AG04449 (cell line): ENCODE results near the gene OSCP1.

ENCODE experiments used
- CTCF ChIA-PET: fragments of 350-600 bp; formaldehyde crosslinking; extraction: SDS; loops from one replicate; lab custom pipeline; 2021; ENCODE audit warnings: antibody characterized with exemption; lab: Yijun Ruan, JAX
- POLR2A ChIA-PET: fragments of 400-600, 350-600 bp; formaldehyde crosslinking; extraction: SDS; loops from one replicate; lab custom pipeline; 2020; ENCODE audit warnings: antibody characterized with exemption, inconsistent platforms; lab: Yijun Ruan, JAX
- DNase-seq: peaks from one replicate; pipeline ENCODE4 v3.0.0-alpha.2; 2010; ENCODE audit warnings: low read depth, low spot score
- H3K4me3 ChIP-seq: 2 replicates; pipeline ENCODE4 v1.5.1; 2011; ENCODE audit warnings: low read depth, mild to moderate bottlenecking, control low read depth, low read length
- CTCF ChIP-seq: IDR thresholded peaks from one replicate; pipeline ENCODE4 v1.5.1; 2011; ENCODE audit warnings: mild to moderate bottlenecking, moderate library complexity, low read length, control low read depth, inconsistent platforms; ENCODE audit not compliant: insufficient read depth; ENCODE audit errors: missing control alignments

Gene OSCP1

GRCh38 chr1:36384542-36385409, 65.5 kb downstream of the OSCP1 start:
- no peak for TF ChIP-seq CTCF
- POLR2A ChIA-PET = interaction anchor here (1.2 to 1.3 kb wide), 4 partner anchors 13 to 61 kb away, joined by 3 to 5 read pairs (median 4); partner anchors contain the start of genes EVA1B and LSM10

GRCh38 chr1:36383240-36383639, 67.0 kb downstream of the OSCP1 start:
- TF ChIP-seq CTCF = no peak
- ChIA-PET POLR2A (interaction anchor here (1.1 kb wide), 1 partner anchor 67 kb away, joined by 3 read pairs; no protein-coding TSS in a partner anchor), CTCF (interaction anchor here (0.9 to 5.0 kb wide), 2 partner anchors 23 to 42 kb away, joined by 4 to 29 read pairs; no protein-coding TSS in a partner anchor)
- no peak overlapping the region; the same call in 1 of the 2 replicates for H3K4me3 ChIP-seq
- DNase-seq = no peak

More at GRCh38 chr1:36384542-36385409, 65.5 kb downstream of the OSCP1 start:
- no peak for DNase-seq
- CTCF ChIA-PET = interaction anchor here (0.7 to 5.0 kb wide), 5 partner anchors 29 to 85 kb away, joined by 3 to 29 read pairs (median 3); no protein-coding TSS in a partner anchor
- H3K4me3 ChIP-seq = peak overlapping the region; percentile 88

DNA sequence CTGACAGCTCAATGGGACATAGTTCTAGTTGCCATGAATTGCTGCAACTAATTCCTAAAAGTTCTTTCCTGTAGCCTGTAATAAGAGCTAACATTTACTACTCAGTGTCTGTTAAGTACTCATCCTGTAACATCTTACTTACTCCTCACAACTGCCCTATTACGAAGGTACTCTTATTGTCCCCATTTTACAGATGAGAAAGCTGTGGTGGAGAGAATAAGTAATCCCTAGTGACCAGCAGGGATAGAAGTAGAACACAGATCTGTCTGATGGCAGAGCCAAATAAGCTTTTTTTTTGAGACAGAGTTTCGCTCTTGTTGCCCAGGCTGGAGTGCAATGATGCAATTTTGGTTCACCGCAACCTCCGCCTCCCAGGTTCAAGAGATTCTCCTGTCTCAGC, 67.6 kb downstream of the OSCP1 start:
- DNase-seq = no peak
- POLR2A ChIA-PET = interaction anchor here (1.1 kb wide), 1 partner anchor 68 kb away, joined by 3 read pairs; no protein-coding TSS in a partner anchor
- TF ChIP-seq CTCF = no peak
- no peak overlapping the region for H3K4me3 ChIP-seq
- CTCF ChIA-PET = interaction anchor here (0.9 to 5.0 kb wide), 2 partner anchors 22 to 41 kb away, joined by 4 to 29 read pairs; no protein-coding TSS in a partner anchor

GRCh38 chr1:36382231-36382630, 68.0 kb downstream of the OSCP1 start:
- DNase-seq = no peak
- no peak overlapping the region for H3K4me3 ChIP-seq
- ChIA-PET POLR2A (interaction anchor here (0.6 to 1.0 kb wide), 3 partner anchors 21 to 158 kb away, joined by 3 to 4 read pairs (median 4); no protein-coding TSS in a partner anchor), CTCF (interaction anchor here (0.9 to 1.4 kb wide), 2 partner anchors 22 to 37 kb away, joined by 3 to 4 read pairs; no protein-coding TSS in a partner anchor)
- TF ChIP-seq CTCF = no peak

- no peak for DNase-seq
- no peak for TF ChIP-seq CTCF
- no peak overlapping the region for H3K4me3 ChIP-seq
- ChIA-PET POLR2A (interaction anchor here (0.6 to 1.0 kb wide), 3 partner anchors 20 to 157 kb away, joined by 3 to 4 read pairs (median 4); no protein-coding TSS in a partner anchor), CTCF (interaction anchor here (1.4 to 1.5 kb wide), 2 partner anchors 38 to 59 kb away, joined by 3 to 4 read pairs; no protein-coding TSS in a partner anchor)
Measured at GRCh38 chr1:36381405-36381804, 68.8 kb downstream of the OSCP1 start.

DNA sequence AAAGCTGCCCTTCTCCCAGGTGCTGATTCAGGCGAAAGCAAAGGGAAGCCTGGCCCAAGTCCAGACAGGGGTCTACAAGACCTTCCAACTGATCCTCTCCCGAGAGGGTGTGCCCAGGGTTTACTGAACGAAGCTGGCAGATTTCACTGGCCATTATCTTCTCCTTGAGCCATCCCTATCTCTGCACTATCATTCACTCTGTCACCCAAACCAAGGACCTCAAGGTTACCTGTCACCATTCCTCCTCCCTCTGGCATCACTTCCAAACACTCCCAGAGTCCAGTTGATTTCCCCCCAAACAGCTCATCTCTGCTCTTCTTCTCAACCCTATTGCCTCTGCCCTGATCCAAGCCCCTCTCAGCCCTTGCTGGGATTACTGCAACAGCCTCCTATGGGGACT, 69.5 kb downstream of the OSCP1 start:
- POLR2A ChIA-PET = no interaction called here
- no peak for TF ChIP-seq CTCF
- H3K4me3 ChIP-seq = no peak overlapping the region
- CTCF ChIA-PET = interaction anchor here (1.4 to 1.5 kb wide), 2 partner anchors 38 to 59 kb away, joined by 3 to 4 read pairs; no protein-coding TSS in a partner anchor
- no peak for DNase-seq
